ENCODE measurements around the gene ZNRF2.

The ZNRF2 gene

GRCh38 chr7:30347226-30348082 lies 63.1 kb downstream of the ZNRF2 start:
- no peak for DNase-seq (ENCODE audit: extremely low read depth, low read depth)
- no peak for TF ChIP-seq CTCF (IDR thresholded peaks at IDR 0.05; ENCODE audit: low read depth, low read length)

- DNase-seq (ENCODE audit: extremely low read depth, low read depth), result peak; percentile 72
- no peak for TF ChIP-seq CTCF (IDR thresholded peaks at IDR 0.05; ENCODE audit: low read depth, low read length)
Observed at GRCh38 chr7:30348083-30348560, 63.7 kb downstream of the ZNRF2 start.

DNA sequence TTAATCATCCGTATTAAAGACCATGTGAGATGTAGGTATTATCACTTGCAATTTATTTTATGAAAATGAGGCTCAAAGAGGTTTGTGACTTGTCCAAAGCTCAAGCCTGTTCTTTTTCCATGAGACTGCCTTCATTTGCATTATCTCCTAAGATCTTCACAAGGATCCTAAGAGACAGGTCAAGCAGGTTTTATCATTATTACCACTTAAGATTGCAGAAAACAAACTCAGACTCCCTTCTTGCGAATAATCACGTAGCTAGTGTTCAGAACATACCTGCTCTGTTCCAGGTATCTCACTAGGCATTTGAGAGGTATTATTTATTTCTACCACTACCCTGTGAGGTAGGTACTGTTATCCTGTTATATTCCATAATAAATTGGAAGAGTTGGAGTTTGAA lies 64.8 kb downstream of the ZNRF2 start:
- DNase-seq (ENCODE audit: extremely low read depth, low read depth), result no peak
- TF ChIP-seq CTCF (IDR thresholded peaks at IDR 0.05; ENCODE audit: low read depth, low read length), result no peak

- no peak for TF ChIP-seq CTCF (IDR thresholded peaks at IDR 0.05; ENCODE audit: low read depth, low read length)
Observed at GRCh38 chr7:30349816-30350215, 65.4 kb downstream of the ZNRF2 start.

GRCh38 chr7:30351286-30351685 lies 66.9 kb downstream of the ZNRF2 start:
- no peak for TF ChIP-seq CTCF (IDR thresholded peaks at IDR 0.05; ENCODE audit: low read depth, low read length)
- DNase-seq (ENCODE audit: extremely low read depth, low read depth), result no peak

More at GRCh38 chr7:30349816-30350215, 65.4 kb downstream of the ZNRF2 start:
- DNase-seq (ENCODE audit: extremely low read depth, low read depth), result no peak

DNA sequence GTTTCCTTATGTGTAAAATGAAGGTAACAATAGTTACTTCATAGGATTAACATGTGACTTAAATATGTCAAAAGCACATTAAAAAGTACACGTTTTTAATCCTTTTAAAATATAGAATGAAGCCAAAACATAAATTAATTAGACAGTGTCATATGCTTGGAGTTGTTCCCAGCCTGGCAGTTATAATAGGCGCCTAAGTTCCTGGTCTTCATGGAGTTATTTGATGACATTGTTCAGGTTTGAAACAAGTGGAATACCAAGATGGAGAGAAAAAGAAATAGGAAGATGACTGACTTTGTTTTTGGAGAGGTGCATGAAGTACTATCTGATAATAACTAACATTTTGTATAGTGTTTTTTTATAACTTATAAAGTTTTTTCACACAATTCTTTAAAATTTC lies 67.3 kb downstream of the ZNRF2 start:
- DNase-seq (ENCODE audit: extremely low read depth, low read depth), result no peak
- TF ChIP-seq CTCF (IDR thresholded peaks at IDR 0.05; ENCODE audit: low read depth, low read length), result no peak

DNA sequence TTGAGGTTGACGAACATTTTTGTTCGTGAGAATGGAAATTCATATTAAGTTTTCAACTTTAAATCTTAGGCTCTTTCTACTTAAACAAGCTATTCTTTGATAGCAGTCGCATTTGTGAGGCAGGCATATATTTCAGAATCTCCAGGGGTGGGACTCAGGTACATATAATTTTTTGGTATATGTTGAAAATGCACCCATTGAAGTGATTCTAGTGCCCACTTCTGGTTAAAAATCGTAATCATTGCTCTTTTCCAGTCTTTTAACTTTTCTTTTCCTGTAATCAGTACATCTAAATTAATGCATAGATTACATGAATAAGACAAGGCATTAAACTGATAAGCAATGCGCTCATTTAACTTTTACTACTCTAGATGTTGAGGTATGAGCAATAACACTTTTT lies 67.8 kb downstream of the ZNRF2 start:
- no peak for DNase-seq (ENCODE audit: extremely low read depth, low read depth)
- TF ChIP-seq CTCF (IDR thresholded peaks at IDR 0.05; ENCODE audit: low read depth, low read length), result no peak

All from AG09319 (cell line).